HFF-Myc (cell line): Measurements from ENCODE around the gene CKLF.

ENCODE experiments used
- DNase-seq: peaks from one replicate; pipeline ENCODE4 v3.0.0-alpha.2; 2011; ENCODE audit warnings: low read depth; ENCODE audit errors: extremely low read depth
- H3K4me3 ChIP-seq: replicated peaks from 2 replicates; pipeline ENCODE4 v1.5.1; 2011; ENCODE audit warnings: low read depth, mild to moderate bottlenecking, control low read depth, low read length
- CTCF ChIP-seq: IDR thresholded peaks from 2 replicates; pipeline ENCODE4 v1.5.1; 2012; ENCODE audit warnings: mild to moderate bottlenecking, low read depth, low read length, control low read depth; ENCODE audit errors: missing control alignments

CKLF gene

DNA sequence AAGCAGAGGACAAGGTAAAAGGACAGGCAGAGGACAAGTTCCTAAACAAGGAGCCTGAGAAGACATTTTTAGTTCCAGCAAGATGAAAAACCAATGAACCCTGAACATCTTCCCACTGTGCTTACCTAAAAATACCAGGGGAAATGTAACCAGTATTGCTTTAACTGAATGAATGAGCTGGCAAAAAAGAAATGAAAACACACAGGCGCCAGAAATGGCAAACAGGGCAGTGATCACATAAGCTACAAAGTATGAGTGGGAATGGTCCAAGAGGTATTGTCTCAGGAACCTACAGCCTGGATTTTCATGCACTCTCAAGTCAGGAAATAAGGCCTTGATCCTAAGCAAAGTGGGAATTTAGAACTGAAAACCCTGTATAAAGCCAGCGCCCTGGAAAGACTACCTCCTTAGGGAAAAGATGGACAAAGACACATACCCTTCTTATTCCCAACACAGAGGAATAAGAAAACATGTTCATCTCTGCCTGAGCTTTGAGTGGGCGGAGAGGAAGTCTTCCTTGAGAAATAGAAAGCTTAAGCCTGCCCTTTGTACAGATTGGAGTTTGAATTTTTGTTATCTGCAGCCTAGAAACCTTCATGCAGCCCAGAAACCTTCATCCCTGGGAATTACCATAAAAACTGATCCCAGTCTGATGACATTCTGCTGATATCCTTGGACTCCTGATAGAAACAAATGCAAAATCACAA is 29.0 kb downstream of the CKLF start:
- H3K4me3 ChIP-seq: no peak overlapping the region
- TF ChIP-seq CTCF: no peak
- DNase-seq: no peak

DNA sequence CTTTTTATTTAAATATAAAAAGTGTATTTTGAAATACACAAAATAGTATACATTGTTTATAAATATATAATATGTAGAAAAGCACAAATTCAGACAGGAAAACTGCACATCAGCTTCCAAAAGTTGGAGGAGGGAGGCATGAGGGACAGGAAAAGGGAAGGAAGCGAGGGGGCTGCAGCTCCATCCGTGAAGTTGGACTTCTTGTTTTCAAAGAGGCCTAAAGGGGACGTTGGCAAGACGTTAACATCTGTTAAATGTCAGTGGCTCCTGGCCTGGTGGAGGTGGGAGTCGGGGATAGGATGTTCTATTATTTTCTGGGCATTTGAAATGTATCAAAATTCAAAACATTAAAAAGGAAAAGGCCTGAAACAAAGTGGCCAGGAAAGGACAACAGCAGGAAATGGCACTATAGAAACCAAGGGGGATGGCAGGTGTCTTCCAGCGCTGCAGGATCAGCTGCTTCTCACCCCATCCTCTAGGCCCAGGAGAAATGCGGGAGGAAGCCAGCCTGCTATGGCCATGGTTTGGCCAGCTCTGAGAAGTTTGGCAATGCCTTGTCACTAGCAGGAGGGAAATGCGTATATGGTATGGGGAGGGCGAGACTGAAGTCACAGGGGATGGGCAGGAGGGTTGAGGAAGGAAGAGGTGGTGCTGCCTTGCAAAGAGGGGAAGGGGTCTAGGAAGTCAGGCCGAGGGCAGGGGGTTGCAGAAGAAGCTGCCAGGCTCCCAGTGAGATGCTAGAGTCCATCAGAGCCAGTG is 33.3 kb downstream of the CKLF start:
- DNase-seq: no peak
- H3K4me3 ChIP-seq: no peak overlapping the region
- TF ChIP-seq CTCF: no peak

- no peak for DNase-seq
- no peak for TF ChIP-seq CTCF
- H3K4me3 ChIP-seq: no peak overlapping the region
Measured at GRCh38 chr16:66587881-66588600, 35.7 kb downstream of the CKLF start.

- DNase-seq: no peak
- H3K4me3 ChIP-seq: no peak overlapping the region
- peak; percentile 62 for TF ChIP-seq CTCF
Measured at GRCh38 chr16:66588981-66589713, 36.8 kb downstream of the CKLF start.

DNA sequence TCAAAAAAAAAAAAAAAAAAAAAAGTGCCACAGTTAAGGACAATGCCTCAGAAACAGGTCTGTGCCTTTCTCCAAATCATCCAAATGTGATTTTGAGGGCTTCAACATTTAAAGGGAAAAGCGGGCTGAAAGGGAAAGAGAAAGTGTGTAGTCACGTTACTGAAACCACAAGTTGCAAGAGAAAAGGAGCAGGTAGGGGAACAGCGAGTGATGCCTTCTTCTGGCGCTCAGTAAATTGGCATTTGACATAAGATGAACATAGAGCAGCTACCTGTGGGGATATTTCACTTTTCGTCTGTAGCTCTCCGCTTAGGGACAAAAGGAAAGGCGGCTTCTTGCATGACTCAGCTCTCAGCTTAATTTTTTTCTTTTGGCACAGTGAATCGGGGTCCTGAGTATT is 37.9 kb downstream of the CKLF start:
- H3K4me3 ChIP-seq: no peak overlapping the region
- no peak for DNase-seq
- TF ChIP-seq CTCF: no peak

DNA sequence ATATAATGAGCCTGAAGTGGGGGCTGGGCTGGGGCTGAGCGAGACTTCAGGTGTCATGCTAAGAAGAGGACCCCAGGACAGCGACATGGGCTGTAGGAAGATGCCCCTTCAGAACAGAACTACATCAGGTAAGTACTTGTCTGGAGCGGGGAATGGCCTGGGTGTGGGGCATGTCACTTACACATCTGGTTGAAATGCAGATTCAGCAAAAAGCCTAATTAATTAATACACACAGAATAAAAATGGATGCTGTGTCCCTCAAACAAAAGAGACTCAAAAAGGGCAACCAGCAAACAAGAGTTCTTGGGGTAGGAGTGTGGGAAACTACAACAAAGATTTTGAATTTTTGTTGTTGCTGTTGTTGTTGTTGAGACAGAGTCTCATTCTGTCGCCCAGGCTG is 38.6 kb downstream of the CKLF start:
- no peak overlapping the region for H3K4me3 ChIP-seq
- DNase-seq: no peak
- no peak for TF ChIP-seq CTCF
